Stimulated activated naive CD4-positive, alpha-beta T cell treated with Interleukin-2 at 50 U/mL for 16 hours (primary cell): ENCODE results near the gene BLMH.
"Not testable (repeated sequence)": the region's sequence is repeated elsewhere in the genome, so short reads cannot be mapped to it uniquely, and the experiment has no call there.

Experiments used
- DNase-seq: peaks from one replicate; lab custom pipeline; 2025; lab: John Stamatoyannopoulos, UW

The BLMH gene

DNA sequence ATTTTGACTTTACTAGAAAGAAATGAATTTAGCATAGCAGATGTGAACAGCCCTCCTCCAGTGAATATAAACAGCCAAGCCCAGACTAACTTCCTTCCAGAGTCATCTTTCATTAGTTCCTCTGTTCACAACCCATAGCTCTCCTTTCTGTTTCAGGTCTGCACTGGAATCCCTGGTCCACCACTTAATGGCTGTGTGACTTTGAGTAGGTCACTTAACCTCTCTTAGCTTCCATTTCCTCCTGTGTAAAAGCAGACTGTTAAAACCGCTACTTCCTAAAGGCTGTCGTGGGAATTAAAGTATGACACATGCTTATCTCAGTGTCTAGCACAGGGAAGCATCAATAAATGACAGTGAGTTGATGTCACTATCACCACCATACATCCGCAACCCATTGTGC is 63.7 kb downstream of the BLMH start:
- no peak for DNase-seq

GRCh38 chr17:30226878-30227277 is 64.9 kb downstream of the BLMH start:
- DNase-seq = no peak

DNA sequence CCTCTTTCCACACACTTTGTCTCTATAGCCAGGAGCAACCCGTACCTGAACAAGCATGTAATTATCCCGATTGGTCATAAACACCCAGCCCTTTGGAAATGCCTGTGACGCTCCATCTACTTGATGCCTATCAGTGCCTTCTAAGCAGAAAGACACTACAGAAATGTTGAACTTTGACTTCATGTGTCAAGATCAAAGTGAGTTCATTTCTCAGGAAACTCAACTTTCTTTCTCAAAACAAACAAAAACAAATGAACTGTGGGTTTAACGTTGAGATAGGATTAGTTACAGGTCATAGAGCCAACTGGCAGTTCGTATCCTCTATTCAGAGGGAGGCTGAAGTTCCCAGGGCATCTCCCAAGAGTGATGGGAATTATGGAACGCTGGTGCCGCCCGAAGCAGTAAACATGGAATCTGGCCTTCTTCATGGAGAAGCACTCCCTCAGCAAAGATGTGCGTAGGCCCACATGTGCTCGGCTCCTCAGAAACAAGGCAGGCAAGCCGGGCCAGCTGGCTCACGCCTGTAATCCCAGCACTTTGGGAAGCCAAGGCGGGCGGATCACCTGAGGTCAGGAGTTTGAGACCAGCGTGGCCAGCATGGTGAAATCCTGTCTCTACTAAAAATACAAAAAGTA is 65.7 kb downstream of the BLMH start:
- DNase-seq = no peak

DNA sequence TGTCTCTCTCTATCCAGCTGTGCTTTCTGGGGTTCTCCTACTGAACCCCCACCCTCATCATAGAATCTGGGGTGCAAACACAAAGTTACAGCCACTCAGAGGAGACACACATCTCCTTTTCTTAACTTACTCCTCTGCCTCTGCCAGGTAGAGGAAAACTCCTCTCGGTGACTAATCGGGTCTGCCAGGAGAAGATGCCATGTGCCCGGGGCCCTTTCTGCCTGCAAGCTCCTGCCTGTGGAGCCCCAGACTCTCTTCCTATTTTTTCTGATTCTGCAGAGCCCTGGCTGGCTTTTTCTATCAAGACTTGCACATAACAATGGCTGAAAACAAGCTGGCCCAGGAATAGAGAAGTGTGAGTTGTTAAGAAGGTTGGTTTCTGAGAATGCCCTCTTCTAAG is 66.6 kb downstream of the BLMH start:
- DNase-seq = no peak

GRCh38 chr17:30224419-30224960 is 67.3 kb downstream of the BLMH start:
- DNase-seq = no peak

DNA sequence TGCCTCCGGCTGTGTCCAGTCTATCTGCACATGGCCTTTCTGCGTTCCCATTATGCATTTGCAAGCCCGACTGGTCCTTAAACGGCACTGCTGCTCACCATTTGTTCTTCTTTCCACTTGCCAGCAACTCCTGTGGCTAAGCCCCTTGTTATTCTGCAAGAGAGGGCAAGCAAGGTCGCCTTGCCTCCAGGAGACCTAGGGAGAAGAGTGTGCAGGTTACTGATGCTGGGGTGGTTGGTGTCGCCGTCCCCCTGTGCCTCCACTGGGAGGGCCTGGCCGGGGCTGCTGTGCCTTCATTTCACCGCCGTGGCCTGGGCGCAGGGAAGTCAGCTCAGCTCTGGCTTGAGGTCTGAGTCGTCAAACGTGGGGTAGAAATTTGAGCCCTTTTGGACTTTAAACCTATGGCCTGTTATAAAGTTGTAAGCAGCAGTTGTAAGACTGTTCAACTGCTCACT is 69.0 kb downstream of the BLMH start:
- DNase-seq = no peak

GRCh38 chr17:30222251-30222650 is 69.5 kb downstream of the BLMH start:
- DNase-seq = no peak

DNA sequence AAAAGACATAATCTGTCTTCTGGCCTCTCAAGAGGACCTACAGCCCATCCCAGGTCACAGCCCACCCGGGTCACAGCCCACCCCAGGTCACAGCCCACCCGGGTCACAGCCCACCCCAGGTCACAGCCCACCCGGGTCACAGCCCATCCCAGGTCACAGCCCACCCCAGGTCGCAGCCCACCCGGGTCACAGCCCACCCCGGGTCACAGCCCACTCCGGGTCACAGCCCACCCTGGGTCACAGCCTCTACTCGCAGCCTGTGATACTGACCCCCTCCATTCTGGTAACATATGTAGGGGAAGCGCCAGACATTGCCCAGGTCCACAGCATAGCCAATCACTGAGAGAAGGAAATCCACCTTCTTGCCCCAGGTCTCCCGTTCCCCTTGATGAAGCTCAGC is 70.4 kb downstream of the BLMH start:
- DNase-seq = no peak

DNA sequence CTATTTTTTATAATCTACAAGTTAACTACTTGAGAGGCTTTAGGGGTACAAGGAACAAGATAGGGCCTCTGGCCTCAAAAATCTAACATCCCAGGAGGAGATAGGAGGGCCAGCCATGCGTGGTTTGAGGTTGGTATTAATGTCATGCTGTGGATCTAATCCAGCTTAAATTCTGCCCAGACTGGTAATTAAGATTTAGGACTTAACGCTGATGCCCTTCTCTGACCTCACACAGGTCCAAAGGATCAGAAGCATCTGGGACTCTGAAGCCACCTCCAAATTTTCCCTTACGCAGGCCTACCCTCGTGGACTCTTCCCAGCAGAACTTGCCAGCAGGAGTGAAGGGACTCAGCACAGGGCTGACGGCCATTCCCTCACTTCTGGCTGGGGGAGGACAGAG is 71.3 kb downstream of the BLMH start:
- DNase-seq = no peak

- no peak for DNase-seq
Measured at GRCh38 chr17:30219833-30220232, 71.9 kb downstream of the BLMH start.

DNA sequence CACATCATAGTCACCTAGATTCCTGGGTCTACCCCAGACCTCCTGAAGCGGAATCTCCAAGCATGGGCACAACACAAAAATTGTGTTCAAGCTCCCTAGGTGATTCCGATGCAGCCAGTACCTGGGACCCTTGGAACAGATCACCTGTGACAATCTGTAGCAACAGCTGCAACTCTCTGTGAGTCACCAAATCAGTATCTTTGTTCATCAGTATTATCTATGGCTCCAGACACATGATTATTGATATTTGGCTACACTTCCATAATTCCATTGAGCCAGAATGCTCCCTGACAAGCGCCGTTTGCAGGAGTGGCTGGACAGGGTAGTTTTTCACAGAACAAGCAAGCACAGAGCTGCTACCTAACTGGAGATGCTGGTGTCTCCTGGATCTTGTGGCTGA is 72.4 kb downstream of the BLMH start:
- no peak for DNase-seq

DNA sequence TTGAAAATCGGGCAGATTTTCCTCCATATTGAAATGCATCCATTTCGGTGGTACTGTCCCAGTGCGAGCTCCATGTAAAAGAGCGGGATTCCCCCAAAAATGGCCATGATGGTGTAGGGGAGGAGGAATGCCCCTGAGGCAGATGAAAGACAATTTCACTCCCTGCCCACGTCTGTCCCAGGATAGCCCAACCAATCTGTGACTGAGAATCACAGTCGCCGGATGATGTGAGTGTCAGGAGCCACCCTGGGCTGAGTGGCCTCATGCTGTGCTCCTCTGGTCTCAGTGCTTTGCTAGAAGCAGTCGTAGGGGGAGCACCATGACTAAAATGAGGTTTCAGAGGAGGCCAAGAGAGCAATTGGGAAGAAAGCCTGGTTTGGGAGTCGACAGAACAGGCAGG is 72.9 kb downstream of the BLMH start:
- no peak for DNase-seq

DNA sequence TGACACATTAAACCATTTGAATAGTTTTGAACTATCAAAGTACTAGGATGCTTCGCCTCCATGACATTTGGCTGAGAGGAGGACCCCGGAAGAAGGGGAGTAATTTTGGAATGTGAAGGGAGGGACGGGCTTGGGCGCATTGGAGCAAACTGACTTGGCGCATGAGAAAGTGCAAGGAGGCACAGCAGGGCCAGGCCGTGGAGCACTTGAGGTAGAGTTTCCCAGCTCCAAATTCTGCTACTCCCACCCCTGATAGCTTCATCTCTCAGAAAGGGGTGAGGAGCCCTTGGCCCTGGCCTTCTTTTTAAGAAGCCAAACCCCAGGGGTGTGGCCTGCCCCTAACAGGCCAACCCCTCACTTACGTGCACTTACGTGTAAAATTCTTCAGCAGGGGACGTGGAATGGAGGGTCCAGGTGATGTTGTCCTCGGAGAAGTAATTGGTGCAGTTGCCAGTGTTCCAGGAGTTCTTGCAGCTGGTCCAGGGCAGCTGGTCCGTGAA is 73.9 kb downstream of the BLMH start:
- DNase-seq = no peak

- no peak for DNase-seq
Measured at GRCh38 chr17:30217054-30217453, 74.7 kb downstream of the BLMH start.

- no peak for DNase-seq
Measured at GRCh38 chr17:30212750-30213149, 79.0 kb downstream of the BLMH start.

- no peak for DNase-seq
Measured at GRCh38 chr17:30211371-30211770, 80.4 kb downstream of the BLMH start.

DNA sequence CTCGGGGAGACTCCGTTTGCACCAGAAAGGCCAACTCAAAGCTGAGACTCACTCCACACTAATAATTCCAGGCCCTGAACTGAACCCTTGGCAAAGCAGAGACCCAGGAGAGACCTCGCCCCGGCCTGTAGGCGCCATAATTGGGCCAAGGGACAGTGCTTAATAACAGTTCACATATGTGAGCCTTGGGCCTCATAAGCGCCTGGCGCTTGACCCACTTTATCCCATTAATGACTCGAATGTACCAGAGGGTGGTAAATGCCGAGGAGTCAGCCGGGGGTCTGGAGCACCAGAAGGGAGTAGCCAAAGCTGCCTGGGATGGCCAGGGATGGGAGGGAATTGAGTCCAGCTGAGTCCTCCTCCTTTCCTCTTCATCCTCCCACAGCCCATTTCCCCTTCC is 80.8 kb downstream of the BLMH start:
- no peak for DNase-seq

GRCh38 chr17:30210366-30210765 is 81.4 kb downstream of the BLMH start:
- DNase-seq = no peak

- no peak for DNase-seq
Measured at GRCh38 chr17:30209930-30210329, 81.8 kb downstream of the BLMH start.

DNA sequence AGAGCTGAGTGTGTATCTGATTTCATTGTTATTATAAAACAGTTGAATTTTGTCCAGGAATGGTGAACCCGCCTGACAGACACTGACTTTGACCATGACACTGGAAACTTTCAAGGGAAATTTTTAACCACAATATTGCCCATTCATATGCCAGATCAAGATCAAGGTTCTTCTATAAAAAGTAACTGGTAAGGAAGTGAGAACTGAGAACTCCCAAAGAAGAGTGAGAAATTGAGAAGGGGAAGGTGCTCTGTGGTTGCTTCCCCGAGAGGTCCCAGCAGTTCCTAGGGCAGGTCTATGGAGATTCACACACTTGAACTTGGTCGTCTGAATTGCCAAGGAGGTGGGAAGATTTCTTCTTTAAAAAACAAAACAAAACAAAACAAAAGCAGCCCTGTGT is 83.5 kb downstream of the BLMH start:
- DNase-seq = no peak

- DNase-seq = no peak
Measured at GRCh38 chr17:30207655-30208054, 84.1 kb downstream of the BLMH start.

DNA sequence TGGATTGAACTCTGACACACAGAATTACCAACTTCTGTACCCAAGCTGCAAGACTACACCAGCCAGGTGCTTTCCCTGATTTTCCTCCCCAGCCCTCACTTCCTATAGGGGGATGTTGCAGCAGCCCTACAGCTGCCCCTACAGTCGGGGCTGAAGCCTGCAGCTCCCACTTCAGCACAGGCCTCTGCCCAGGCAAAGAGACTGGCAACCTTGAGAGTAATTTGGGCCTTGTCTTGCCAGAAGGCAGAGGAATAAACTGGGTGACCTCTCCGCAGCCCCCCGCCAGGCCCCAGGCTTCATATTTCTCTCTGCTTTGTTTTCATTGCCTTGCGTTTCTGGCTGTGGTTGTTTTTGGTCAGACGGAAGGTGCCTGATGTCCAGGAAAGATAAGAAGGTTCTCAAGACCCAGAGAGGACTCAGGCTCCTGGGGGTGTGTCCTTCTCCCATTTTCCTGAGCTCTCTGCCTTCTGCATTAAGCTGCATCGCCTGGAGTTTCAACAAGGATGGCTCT is 88.2 kb downstream of the BLMH start:
- no peak for DNase-seq

DNA sequence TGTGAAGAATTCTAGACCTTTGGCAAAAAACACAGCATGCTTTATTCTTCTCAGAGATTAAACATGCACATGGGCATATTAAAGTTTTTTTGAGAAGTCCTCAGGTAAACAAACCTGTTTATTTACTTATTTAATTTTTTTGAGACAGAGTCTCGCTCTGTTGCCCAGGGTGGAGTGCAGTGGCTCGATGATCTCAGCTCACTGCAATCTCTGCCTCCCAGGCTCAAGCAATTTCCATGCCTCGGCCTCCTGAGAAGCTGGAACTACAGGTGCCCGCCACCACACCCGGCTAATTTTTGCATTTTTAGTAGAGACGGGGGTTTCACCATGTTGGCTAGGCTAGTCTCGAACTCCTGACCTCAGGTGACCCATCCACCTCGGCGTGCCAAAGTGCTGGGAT is 91.1 kb downstream of the BLMH start:
- not testable (repeated sequence) for DNase-seq

DNA sequence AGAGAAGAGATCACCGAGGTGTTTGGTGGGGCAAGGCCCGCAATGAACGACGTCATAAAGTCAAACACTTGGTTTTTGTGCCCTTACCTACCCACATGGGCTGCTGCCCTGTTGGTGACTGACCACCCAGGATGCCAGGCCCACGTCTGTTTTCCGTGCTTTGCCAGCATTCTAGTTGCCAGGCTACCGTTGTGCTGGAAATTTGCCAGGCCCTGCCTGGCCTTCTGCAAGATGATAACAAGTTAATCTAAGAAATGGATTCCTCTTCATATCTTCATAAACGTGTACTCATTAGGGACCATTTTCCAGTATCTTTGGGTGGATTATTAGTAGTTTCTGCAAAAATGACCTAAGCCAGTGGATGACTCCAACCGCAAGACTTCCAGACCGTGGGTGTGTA is 91.6 kb downstream of the BLMH start:
- DNase-seq = no peak
